Neural cell (in vitro differentiated cells): Measurements from ENCODE around the gene AKAP6.

ENCODE experiments used
- TF ChIP-seq, protein P1 (sequence below): fragments of 450-650 bp; IDR thresholded peaks from 2 replicates; pipeline ENCODE4 v1.5.1; 2014; ENCODE audit warnings: antibody characterized with exemption, mild to moderate bottlenecking, moderate library complexity; ENCODE audit not compliant: poor library complexity, severe bottlenecking
- TF ChIP-seq, protein P2 (sequence below): IDR thresholded peaks from 2 replicates; pipeline ENCODE4 v1.6.1; 2012; ENCODE audit warnings: borderline replicate concordance

DNA sequence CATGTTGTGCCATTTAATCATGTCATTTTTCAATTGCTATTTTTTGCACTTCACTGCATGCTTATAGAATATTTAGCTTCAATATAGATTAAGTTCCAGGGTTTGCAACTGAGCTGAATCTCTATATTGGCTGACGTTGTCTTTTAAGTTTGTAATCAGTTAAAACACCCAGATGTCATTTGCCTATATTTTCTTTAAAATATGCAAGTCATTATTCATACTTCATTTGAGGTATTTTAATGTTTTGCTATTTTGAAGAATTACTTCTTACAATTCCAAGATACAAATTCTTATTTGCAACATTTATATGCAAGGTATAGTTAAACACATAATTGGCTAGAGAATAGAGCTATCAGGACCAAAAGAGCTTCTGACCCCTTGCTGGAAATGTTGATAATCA is 434.6 kb downstream of the AKAP6 start:
- TF ChIP-seq, protein P1, sequence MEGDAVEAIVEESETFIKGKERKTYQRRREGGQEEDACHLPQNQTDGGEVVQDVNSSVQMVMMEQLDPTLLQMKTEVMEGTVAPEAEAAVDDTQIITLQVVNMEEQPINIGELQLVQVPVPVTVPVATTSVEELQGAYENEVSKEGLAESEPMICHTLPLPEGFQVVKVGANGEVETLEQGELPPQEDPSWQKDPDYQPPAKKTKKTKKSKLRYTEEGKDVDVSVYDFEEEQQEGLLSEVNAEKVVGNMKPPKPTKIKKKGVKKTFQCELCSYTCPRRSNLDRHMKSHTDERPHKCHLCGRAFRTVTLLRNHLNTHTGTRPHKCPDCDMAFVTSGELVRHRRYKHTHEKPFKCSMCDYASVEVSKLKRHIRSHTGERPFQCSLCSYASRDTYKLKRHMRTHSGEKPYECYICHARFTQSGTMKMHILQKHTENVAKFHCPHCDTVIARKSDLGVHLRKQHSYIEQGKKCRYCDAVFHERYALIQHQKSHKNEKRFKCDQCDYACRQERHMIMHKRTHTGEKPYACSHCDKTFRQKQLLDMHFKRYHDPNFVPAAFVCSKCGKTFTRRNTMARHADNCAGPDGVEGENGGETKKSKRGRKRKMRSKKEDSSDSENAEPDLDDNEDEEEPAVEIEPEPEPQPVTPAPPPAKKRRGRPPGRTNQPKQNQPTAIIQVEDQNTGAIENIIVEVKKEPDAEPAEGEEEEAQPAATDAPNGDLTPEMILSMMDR = no peak
- TF ChIP-seq, protein P2, sequence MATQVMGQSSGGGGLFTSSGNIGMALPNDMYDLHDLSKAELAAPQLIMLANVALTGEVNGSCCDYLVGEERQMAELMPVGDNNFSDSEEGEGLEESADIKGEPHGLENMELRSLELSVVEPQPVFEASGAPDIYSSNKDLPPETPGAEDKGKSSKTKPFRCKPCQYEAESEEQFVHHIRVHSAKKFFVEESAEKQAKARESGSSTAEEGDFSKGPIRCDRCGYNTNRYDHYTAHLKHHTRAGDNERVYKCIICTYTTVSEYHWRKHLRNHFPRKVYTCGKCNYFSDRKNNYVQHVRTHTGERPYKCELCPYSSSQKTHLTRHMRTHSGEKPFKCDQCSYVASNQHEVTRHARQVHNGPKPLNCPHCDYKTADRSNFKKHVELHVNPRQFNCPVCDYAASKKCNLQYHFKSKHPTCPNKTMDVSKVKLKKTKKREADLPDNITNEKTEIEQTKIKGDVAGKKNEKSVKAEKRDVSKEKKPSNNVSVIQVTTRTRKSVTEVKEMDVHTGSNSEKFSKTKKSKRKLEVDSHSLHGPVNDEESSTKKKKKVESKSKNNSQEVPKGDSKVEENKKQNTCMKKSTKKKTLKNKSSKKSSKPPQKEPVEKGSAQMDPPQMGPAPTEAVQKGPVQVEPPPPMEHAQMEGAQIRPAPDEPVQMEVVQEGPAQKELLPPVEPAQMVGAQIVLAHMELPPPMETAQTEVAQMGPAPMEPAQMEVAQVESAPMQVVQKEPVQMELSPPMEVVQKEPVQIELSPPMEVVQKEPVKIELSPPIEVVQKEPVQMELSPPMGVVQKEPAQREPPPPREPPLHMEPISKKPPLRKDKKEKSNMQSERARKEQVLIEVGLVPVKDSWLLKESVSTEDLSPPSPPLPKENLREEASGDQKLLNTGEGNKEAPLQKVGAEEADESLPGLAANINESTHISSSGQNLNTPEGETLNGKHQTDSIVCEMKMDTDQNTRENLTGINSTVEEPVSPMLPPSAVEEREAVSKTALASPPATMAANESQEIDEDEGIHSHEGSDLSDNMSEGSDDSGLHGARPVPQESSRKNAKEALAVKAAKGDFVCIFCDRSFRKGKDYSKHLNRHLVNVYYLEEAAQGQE = no peak
